SK-N-MC (cell line): Measurements from ENCODE around the gene KCTD19.

Source experiments
- DNase-seq: peaks from one replicate; pipeline ENCODE4 v3.0.0-alpha.2; 2011; ENCODE audit warnings: low read depth, low spot score
- H3K27ac ChIP-seq: fragments of 200-600 bp; sonication (generic); 2 replicates; pipeline ENCODE4 v1.5.1; 2016; ENCODE audit warnings: mixed run types
- H3K36me3 ChIP-seq: fragments of 200-600 bp; sonication (generic); 2 replicates; pipeline ENCODE4 v1.6.1; 2017; ENCODE audit warnings: antibody characterized with exemption, low read length, mixed read lengths; ENCODE audit not compliant: insufficient read depth
- H3K4me3 ChIP-seq: fragments of 200-600 bp; sonication (generic); 2 replicates; pipeline ENCODE4 v1.5.1; 2016
- H3K9ac ChIP-seq: fragments of 200-600 bp; sonication (generic); 2 replicates; pipeline ENCODE4 v1.8.0; 2017; ENCODE audit warnings: mixed run types, mixed read lengths; ENCODE audit not compliant: insufficient read length
- H3K9me3 ChIP-seq: fragments of 200-600 bp; sonication (generic); 2 replicates; pipeline ENCODE4 v1.6.1; 2017; ENCODE audit warnings: low read depth, mild to moderate bottlenecking, antibody characterized with exemption, low read length, moderate library complexity, mixed read lengths
- EZH2 ChIP-seq: fragments of 200-600 bp; sonication (generic); IDR thresholded peaks from one replicate; pipeline ENCODE4 v1.6.1; 2017; ENCODE audit warnings: antibody characterized with exemption
- FOXP2 ChIP-seq: optimal IDR thresholded peaks from 2 replicates; pipeline ENCODE3; 2011; ENCODE audit warnings: mild to moderate bottlenecking, moderate library complexity; ENCODE audit not compliant: insufficient read depth; ENCODE audit errors: extremely low read length, control extremely low read depth
- POLR2AphosphoS5 ChIP-seq: IDR thresholded peaks from 2 replicates; pipeline ENCODE4 v1.6.1; 2012; ENCODE audit warnings: mild to moderate bottlenecking, low read depth, low read length, borderline replicate concordance

The KCTD19 gene

DNA sequence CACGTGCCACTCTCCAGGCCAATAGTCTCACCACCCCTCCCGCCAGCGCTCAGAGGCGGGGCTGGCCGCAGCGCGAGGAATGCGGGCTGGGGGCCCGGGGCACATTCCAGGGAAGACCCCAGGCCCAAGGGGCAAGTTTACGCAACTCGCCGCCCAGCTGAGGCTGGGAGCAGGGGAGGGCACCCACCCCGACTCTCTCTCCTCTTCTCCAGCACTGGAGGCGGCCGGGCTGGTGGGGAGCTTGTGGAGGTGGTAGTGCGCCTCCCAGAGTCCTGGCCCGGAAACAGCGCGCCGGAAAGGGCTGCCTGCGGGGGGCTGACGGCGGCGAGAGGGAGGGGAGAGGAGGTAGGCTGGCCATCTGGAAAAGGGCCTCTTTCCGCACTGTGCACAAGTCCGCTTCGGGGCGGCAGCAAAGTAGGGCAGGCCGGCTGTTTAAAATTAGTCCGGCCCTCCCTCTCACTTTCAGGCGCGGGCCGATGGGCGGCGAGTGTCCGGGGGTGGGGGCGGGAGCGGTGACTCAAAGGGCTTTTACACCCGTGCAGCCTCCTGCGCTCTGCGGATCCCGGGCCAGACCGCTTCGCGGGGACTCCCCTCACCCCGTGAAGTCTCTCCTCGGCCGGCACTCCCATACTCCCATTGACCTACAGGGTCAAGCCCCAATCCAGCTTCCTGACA lies 80.3 kb downstream of the KCTD19 start:
- no peak for TF ChIP-seq EZH2
- TF ChIP-seq POLR2AphosphoS5 = peak; percentile 33; the same call in 1 of the 2 replicates
- DNase-seq = no peak
- Histone ChIP-seq H3K36me3 (no peaks in the 10 kb centered on the region), H3K9ac (no peak overlapping the region), H3K27ac (no peak overlapping the region), H3K9me3 (no peaks in the 10 kb centered on the region), H3K4me3 (peak overlapping the region; percentile 82)

- H3K27ac ChIP-seq = no peak overlapping the region
- no peak for TF ChIP-seq POLR2AphosphoS5
- TF ChIP-seq EZH2 = no peak
- no peak for TF ChIP-seq FOXP2
- no peak for DNase-seq
Observed at GRCh38 chr16:67245674-67246080, 80.9 kb downstream of the KCTD19 start.

GRCh38 chr16:67245186-67245585 lies 81.4 kb downstream of the KCTD19 start:
- TF ChIP-seq FOXP2 (no peak), EZH2 (no peak), POLR2AphosphoS5 (no peak)
- DNase-seq = no peak

More at GRCh38 chr16:67245674-67246080, 80.9 kb downstream of the KCTD19 start:
- no peaks in the 10 kb centered on the region for H3K36me3 ChIP-seq
- no peak overlapping the region for H3K9ac ChIP-seq
- peak overlapping the region; percentile 82 for H3K4me3 ChIP-seq
- H3K9me3 ChIP-seq = no peaks in the 10 kb centered on the region

GRCh38 chr16:67244387-67245185 lies 82.0 kb downstream of the KCTD19 start:
- Histone ChIP-seq H3K9ac (no peak overlapping the region), H3K36me3 (no peaks in the 10 kb centered on the region), H3K27ac (peak overlapping the region; percentile 42; the same call in 1 of the 2 replicates), H3K9me3 (no peaks in the 10 kb centered on the region), H3K4me3 (0 out of 2 replicates have a peak overlapping the region, but pooled peaks have one; percentile 12)
- no peak for TF ChIP-seq POLR2AphosphoS5
- TF ChIP-seq EZH2 = no peak
- no peak for TF ChIP-seq FOXP2
- no peak for DNase-seq

More at GRCh38 chr16:67245186-67245585, 81.4 kb downstream of the KCTD19 start:
- Histone ChIP-seq H3K9ac (no peak overlapping the region), H3K9me3 (no peaks in the 10 kb centered on the region), H3K4me3 (no peak overlapping the region; the same call in 1 of the 2 replicates), H3K27ac (no peak overlapping the region), H3K36me3 (no peaks in the 10 kb centered on the region)

- Histone ChIP-seq H3K4me3 (no peak overlapping the region), H3K9ac (no peak overlapping the region), H3K36me3 (no peaks in the 10 kb centered on the region), H3K27ac (no peak overlapping the region), H3K9me3 (no peaks in the 10 kb centered on the region)
- TF ChIP-seq FOXP2 (no peak), EZH2 (no peak), POLR2AphosphoS5 (no peak)
- no peak for DNase-seq
Observed at GRCh38 chr16:67243481-67243880, 83.1 kb downstream of the KCTD19 start.

DNA sequence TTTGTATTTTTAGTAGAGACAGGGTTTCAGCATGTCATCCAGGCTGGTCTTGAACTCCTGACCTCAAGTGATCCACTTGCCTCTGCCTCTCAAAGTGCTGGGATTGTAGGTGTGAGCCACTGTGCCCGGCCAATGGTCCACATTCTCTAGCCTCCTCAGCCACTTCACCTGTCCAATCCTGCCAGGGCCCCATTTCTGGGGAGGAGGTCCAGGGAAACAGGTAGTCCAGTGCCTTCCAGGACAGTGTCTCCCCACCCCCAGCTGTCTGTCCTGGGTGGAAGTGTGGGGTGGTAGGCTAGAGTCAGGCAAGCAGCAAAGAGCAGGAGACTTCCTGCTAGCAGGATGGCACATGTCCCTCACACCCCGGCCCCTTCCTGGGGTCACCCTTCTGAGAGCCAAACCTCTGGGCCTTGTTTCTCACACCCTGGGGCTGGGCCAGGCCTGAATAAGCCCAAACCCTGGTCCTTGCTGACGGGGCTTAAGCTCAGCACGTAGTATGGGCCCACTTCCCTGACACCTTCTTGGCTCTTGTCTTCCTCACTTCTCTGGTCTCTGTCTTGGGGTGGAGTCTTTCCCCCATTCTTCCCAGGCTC lies 84.3 kb downstream of the KCTD19 start:
- TF ChIP-seq EZH2 = no peak
- no peak for TF ChIP-seq POLR2AphosphoS5
- TF ChIP-seq FOXP2 = no peak
- Histone ChIP-seq H3K27ac (no peak overlapping the region), H3K9ac (no peak overlapping the region), H3K9me3 (no peaks in the 10 kb centered on the region), H3K4me3 (no peak overlapping the region), H3K36me3 (no peaks in the 10 kb centered on the region)
- no peak for DNase-seq

- DNase-seq = no peak
- TF ChIP-seq FOXP2 (no peak), POLR2AphosphoS5 (no peak), EZH2 (no peak)
- Histone ChIP-seq H3K9me3 (no peaks in the 10 kb centered on the region), H3K9ac (no peak overlapping the region), H3K36me3 (no peaks in the 10 kb centered on the region), H3K27ac (no peak overlapping the region), H3K4me3 (no peak overlapping the region)
Observed at GRCh38 chr16:67241008-67241900, 85.3 kb downstream of the KCTD19 start.
